HG02852 (cell line): ENCODE measurements around the gene KMT5C.
"Not testable (repeated sequence)": the region's sequence is repeated elsewhere in the genome, so short reads cannot be mapped to it uniquely, and the experiment has no call there.

Source experiments
- ATAC-seq: cut with Tn5 transposase; IDR thresholded peaks from one replicate; pipeline ENCODE4 v1.9.1; 2021; ENCODE audit warnings: mild to moderate bottlenecking, moderate library complexity; ENCODE audit not compliant: unreplicated experiment

KMT5C gene

GRCh38 chr19:55315956-55316525 is 23.6 kb upstream of the KMT5C start:
- no peak for ATAC-seq

- ATAC-seq = no peak
Observed at GRCh38 chr19:55316646-55317045, 23.0 kb upstream of the KMT5C start.

- no peak for ATAC-seq
Observed at GRCh38 chr19:55319785-55320184, 19.9 kb upstream of the KMT5C start.

- ATAC-seq = no peak
Observed at GRCh38 chr19:55320844-55321419, 18.7 kb upstream of the KMT5C start.

GRCh38 chr19:55321466-55322137 is 18.1 kb upstream of the KMT5C start:
- ATAC-seq = no peak

- no peak for ATAC-seq
Observed at GRCh38 chr19:55322204-55322885, 17.3 kb upstream of the KMT5C start.

- ATAC-seq = no peak
Observed at GRCh38 chr19:55324662-55325061, 15.0 kb upstream of the KMT5C start.

GRCh38 chr19:55325172-55325571 is 14.5 kb upstream of the KMT5C start, which contains the start of gene TMEM150B:
TSS of gene TMEM150B (minus strand) at chr19:55325341. CDS start at chr19:55321036, 4,305 bp downstream.
- ATAC-seq = no peak

GRCh38 chr19:55328774-55329318 is 10.8 kb upstream of the KMT5C start:
- ATAC-seq = not testable (repeated sequence)

- ATAC-seq = not testable (repeated sequence)
Observed at GRCh38 chr19:55329791-55330190, 9.9 kb upstream of the KMT5C start.

- ATAC-seq = no peak
Observed at GRCh38 chr19:55333870-55334269, 5.8 kb upstream of the KMT5C start.

- no peak for ATAC-seq
Observed at GRCh38 chr19:55336101-55336500, 3.6 kb upstream of the KMT5C start.

GRCh38 chr19:55339889-55340783 is 460 bp downstream of the KMT5C start:
- no peak for ATAC-seq

- ATAC-seq = no peak
Observed at GRCh38 chr19:55340784-55341147, 1.1 kb downstream of the KMT5C start.

- no peak for ATAC-seq
Observed at GRCh38 chr19:55341171-55341588, 1.5 kb downstream of the KMT5C start.

GRCh38 chr19:55341595-55342531 is 2.2 kb downstream of the KMT5C start:
- ATAC-seq = no peak

- no peak for ATAC-seq
Observed at GRCh38 chr19:55344444-55344843, 4.8 kb downstream of the KMT5C start.

GRCh38 chr19:55345101-55345817 is 5.6 kb downstream of the KMT5C start:
- no peak for ATAC-seq
